ENCODE measurements around the gene BCAM.
"Not testable (repeated sequence)": the region's sequence is repeated elsewhere in the genome, so short reads cannot be mapped to it uniquely, and the experiment has no call there.

Gene BCAM

GRCh38 chr19:44808463-44809371 is at the start of gene BCAM:
TSS of gene BCAM (plus strand) at chr19:44809103. CDS start at chr19:44809125, 22 bp downstream.
- no peak for DNase-seq

GRCh38 chr19:44762038-44762437 is 46.9 kb upstream of the BCAM start:
- no peak for DNase-seq

- DNase-seq = peak; percentile 65
Measured at GRCh38 chr19:44765033-44765948, 43.6 kb upstream of the BCAM start.

- DNase-seq = no peak
Measured at GRCh38 chr19:44765949-44766335, 43.0 kb upstream of the BCAM start.

- DNase-seq = no peak
Measured at GRCh38 chr19:44767295-44768180, 41.4 kb upstream of the BCAM start.

- DNase-seq = peak; percentile 75
Measured at GRCh38 chr19:44770550-44771257, 38.2 kb upstream of the BCAM start.

- DNase-seq = not testable (repeated sequence)
Measured at GRCh38 chr19:44772144-44772543, 36.8 kb upstream of the BCAM start.

- DNase-seq = no peak
Measured at GRCh38 chr19:44772959-44773358, 35.9 kb upstream of the BCAM start.

- no peak for DNase-seq
Measured at GRCh38 chr19:44775676-44776240, 33.1 kb upstream of the BCAM start.

GRCh38 chr19:44776402-44777096 is 32.4 kb upstream of the BCAM start:
- DNase-seq = no peak

- no peak for DNase-seq
Measured at GRCh38 chr19:44777715-44778347, 31.1 kb upstream of the BCAM start, which contains the start of gene CBLC. TSS of gene CBLC (plus strand) at chr19:44777890. CDS start at chr19:44777932, 42 bp downstream.

GRCh38 chr19:44779150-44779549 is 29.8 kb upstream of the BCAM start:
- no peak for DNase-seq

GRCh38 chr19:44781694-44782093 is 27.2 kb upstream of the BCAM start:
- not testable (repeated sequence) for DNase-seq

- DNase-seq = no peak
Measured at GRCh38 chr19:44782729-44783128, 26.2 kb upstream of the BCAM start.

- no peak for DNase-seq
Measured at GRCh38 chr19:44783545-44783944, 25.4 kb upstream of the BCAM start.

- no peak for DNase-seq
Measured at GRCh38 chr19:44785271-44785670, 23.6 kb upstream of the BCAM start.

GRCh38 chr19:44785993-44786392 is 22.9 kb upstream of the BCAM start:
- DNase-seq = no peak

- no peak for DNase-seq
Measured at GRCh38 chr19:44788971-44789370, 19.9 kb upstream of the BCAM start.

- DNase-seq = no peak
Measured at GRCh38 chr19:44789943-44790483, 18.9 kb upstream of the BCAM start.

- no peak for DNase-seq
Measured at GRCh38 chr19:44792281-44792680, 16.6 kb upstream of the BCAM start.

Data from GF-D8 (cell line).